T-cell (primary cell): Measurements from ENCODE around the gene PTPRR. TPM values are rescaled to one million over a fixed set of nuclear protein-coding genes. Genes with fewer than 3 reads are reported as not detected.

ENCODE experiments used
- total RNA-seq, 35 experiments: library from RNA in 6 of 35; stranded (reverse) in 6 of 35; fragments of 120-200 nt in 1 of 35; gene quantifications; one replicate each; pipeline versions ENCODE4 v1.2.1 to v1.2.4 and lab custom pipeline; 2013 to 2026

The PTPRR gene
- total RNA-seq, 5 donors from 2014 or later (not counting 1 experiment from before 2014, with no cell fraction given): not detected

Other genes with a start within 250 kb of the PTPRR start
- under 1 TPM in 3 of 5 donors, not detected in 2; 0.28 to 0.70 (median 0.30) TPM for gene TSPAN8, start 237.3 kb upstream of the PTPRR start, total RNA-seq